A549 (cell line): ENCODE measurements around the gene PPP1R12C. TPM values are rescaled to one million over a fixed set of nuclear protein-coding genes. Genes with fewer than 3 reads are reported as not detected.

Experiments
- ATAC-seq, 2 experiments: fragments of 200-7000 bp in 1 of 2; fragments of >200 bp in 1 of 2; cut with Nextera tagmentation in 1 of 2; cut with Tn5 transposase in 1 of 2; 3 replicates each; pipeline versions ENCODE4 v1.8.0 to v1.9.1; 2018 to 2020; ENCODE audit warnings: mild to moderate bottlenecking in 1 of 2, moderate library complexity in 1 of 2
- CTCF ChIA-PET: fragments of 300-600 bp; sonication (Branson Sonifier 250); formaldehyde crosslinking; extraction: SDS; loops from one replicate; lab custom pipeline; 2021; ENCODE audit warnings: antibody characterized with exemption, inconsistent platforms; lab: Yijun Ruan, JAX
- POLR2A ChIA-PET: fragments of 350-600 bp; formaldehyde crosslinking; extraction: SDS; loops from one replicate; lab custom pipeline; 2021; ENCODE audit warnings: antibody characterized with exemption, inconsistent platforms; lab: Yijun Ruan, JAX
- DNase-seq, 2 experiments: peaks; one replicate each; pipeline versions ENCODE4 v3.0.0 to v3.0.0-alpha.2; 2011 to 2016; ENCODE audit warnings: low read depth in 1 of 2, low spot score in 1 of 2
- FAIRE-seq: peaks from 2 replicates; lab custom pipeline; 2011; peaks lifted over from hg19 to GRCh38; lab: Jason Lieb, UNC
- H3K27ac ChIP-seq, 2 experiments: fragments of >200 bp; sonication (Bioruptor Twin); formaldehyde crosslinking; 3 replicates each; pipeline ENCODE4 v1.5.1; 2016 to 2017
- H3K4me1 ChIP-seq: fragments of >200 bp; sonication (Bioruptor Twin); formaldehyde crosslinking; 3 replicates; pipeline ENCODE4 v1.6.1; 2016
- H3K4me2 ChIP-seq: fragments of >200 bp; sonication (Bioruptor Twin); formaldehyde crosslinking; 3 replicates; pipeline ENCODE4 v1.6.1; 2016
- H3K4me3 ChIP-seq: fragments of >200 bp; sonication (Bioruptor Twin); formaldehyde crosslinking; 3 replicates; pipeline ENCODE4 v1.5.1; 2016
- H3K9me3 ChIP-seq: fragments of >200 bp; sonication (Bioruptor Twin); formaldehyde crosslinking; 3 replicates; pipeline ENCODE4 v1.6.1; 2016
- BHLHE40 ChIP-seq: IDR thresholded peaks from 2 replicates; pipeline ENCODE4 v1.6.1; 2012; ENCODE audit warnings: low read depth, low read length, inconsistent platforms
- E2F6 ChIP-seq: IDR thresholded peaks from 2 replicates; pipeline ENCODE4 v1.6.1; 2012; ENCODE audit warnings: low read depth, borderline replicate concordance
- EHMT2 ChIP-seq: fragments of 200-600 bp; sonication (generic); IDR thresholded peaks from 2 replicates; pipeline ENCODE4 v1.6.1; 2016; ENCODE audit warnings: antibody characterized with exemption, low read depth, mild to moderate bottlenecking, moderate library complexity
- FOSB ChIP-seq: fragments of 250-450 bp; sonication (Bioruptor Pico); IDR thresholded peaks from 2 replicates; pipeline ENCODE4 v1.5.0; 2020; ENCODE audit warnings: mild to moderate bottlenecking, moderate library complexity
- FOSL2 ChIP-seq, 2 experiments: fragments of 450-650 bp in 1 of 2; fragments of >200 bp in 1 of 2; sonication (Bioruptor Twin) in 1 of 2; formaldehyde crosslinking; IDR thresholded peaks; 2 replicates each; pipeline versions ENCODE4 v1.5.0 to v1.6.1; 2016 to 2020; ENCODE audit warnings: mild to moderate bottlenecking in 1 of 2, moderate library complexity in 1 of 2
- GATA3 ChIP-seq: IDR thresholded peaks from 2 replicates; pipeline ENCODE4 v1.6.1; 2012; ENCODE audit warnings: borderline replicate concordance
- HEYL ChIP-seq: fragments of 250-450 bp; sonication (Bioruptor Pico); IDR thresholded peaks from 2 replicates; pipeline ENCODE4 v1.8.0; 2021; ENCODE audit warnings: mild to moderate bottlenecking, moderate library complexity
- HOXB13 ChIP-seq: fragments of 250-450 bp; sonication (Bioruptor Pico); IDR thresholded peaks from 2 replicates; pipeline ENCODE4 v1.5.0; 2020; ENCODE audit warnings: low read depth, mild to moderate bottlenecking, moderate library complexity
- JUNB ChIP-seq: fragments of >200 bp; sonication (Bioruptor Twin); formaldehyde crosslinking; IDR thresholded peaks from 2 replicates; pipeline ENCODE4 v1.6.1; 2016
- KDM1A ChIP-seq: fragments of 200-600 bp; sonication (generic); IDR thresholded peaks from 2 replicates; pipeline ENCODE4 v1.6.1; 2016; ENCODE audit warnings: low read depth, mild to moderate bottlenecking
- MAFK ChIP-seq: fragments of 450-650 bp; IDR thresholded peaks from 2 replicates; pipeline ENCODE4 v1.6.1; 2014; ENCODE audit not compliant: partially characterized antibody
- NFE2L2 ChIP-seq: fragments of 150-350 bp; conservative IDR thresholded peaks from 2 replicates; pipeline ENCODE4 v1.6.1; 2014; ENCODE audit warnings: low read length
- PHF8 ChIP-seq: fragments of 200-600 bp; sonication (generic); IDR thresholded peaks from 2 replicates; pipeline ENCODE4 v1.6.1; 2016; ENCODE audit warnings: low read depth, mild to moderate bottlenecking, antibody characterized with exemption, moderate library complexity, borderline replicate concordance
- RAD21 ChIP-seq, 2 experiments: fragments of >200 bp in 1 of 2; sonication (Bioruptor Twin) in 1 of 2; formaldehyde crosslinking in 1 of 2; IDR thresholded peaks in 1 of 2; conservative IDR thresholded peaks in 1 of 2; 2 replicates in 1 of 2; 3 replicates in 1 of 2; pipeline ENCODE4 v1.6.1; 2012 to 2018; ENCODE audit warnings: inconsistent platforms in 1 of 2
- RNF2 ChIP-seq: fragments of 200-600 bp; sonication (generic); IDR thresholded peaks from 2 replicates; pipeline ENCODE4 v1.6.1; 2016; ENCODE audit warnings: low read depth, mild to moderate bottlenecking, antibody characterized with exemption, moderate library complexity, borderline replicate concordance
- SREBF2 ChIP-seq: fragments of 450-650 bp; IDR thresholded peaks from 2 replicates; pipeline ENCODE4 v1.6.1; 2014; ENCODE audit warnings: mild to moderate bottlenecking, moderate library complexity
- ZFP36 ChIP-seq: fragments of 450-650 bp; IDR thresholded peaks from 2 replicates; pipeline ENCODE4 v1.6.1; 2014; ENCODE audit warnings: borderline replicate concordance; ENCODE audit not compliant: partially characterized antibody
- ZSCAN20 ChIP-seq: fragments of 250-450 bp; sonication (Bioruptor Pico); IDR thresholded peaks from 2 replicates; pipeline ENCODE4 v1.8.0; 2022; ENCODE audit warnings: mild to moderate bottlenecking, moderate library complexity
- whole genome bisulfite sequencing: methylation state at CpG from one replicate; pipeline ENCODE4 v1.1.6; 2017; ENCODE audit errors: missing lambda C conversion rate; 5-methylcytosine and 5-hydroxymethylcytosine counted together
- polyA plus RNA-seq, 4 experiments: library from polyadenylated mRNA; depleted of rRNA in 3 of 4; stranded (reverse); fragments of >200 nt; fragmentation: RNase III in 1 of 4; extraction: RNeasy Plus Mini Kit Qiagen cat#74134 plus additional on column Dnase treatment in 1 of 4; gene quantifications; 2 replicates in 3 of 4; 3 replicates in 1 of 4; pipeline ENCODE4 v1.2.3, GENCODE V29; 2011 to 2017
- small RNA-seq, 6 experiments: library from RNA; depleted of rRNA; stranded (forward); fragments of <200 nt; gene quantifications; one replicate each; pipeline ENCODE3, GENCODE V24; 2012

PPP1R12C gene
- polyA plus RNA-seq, 2 of the 4 experiments (the other 2 are of a cell fraction), result 22.0 to 70.3 TPM

- ATAC-seq, result no peak
- H3K27ac ChIP-seq, result no peak overlapping the region
- FAIRE-seq, result no peak
- H3K4me1 ChIP-seq, result no peaks in the 10 kb centered on the region
- H3K9me3 ChIP-seq, result no peaks in the 10 kb centered on the region
- DNase-seq, result no peak
- ChIA-PET POLR2A (no interaction called here), CTCF (no interaction called here)
- no peak overlapping the region for H3K4me3 ChIP-seq
- 96% methylated on average over 10 of the region's 10 CpGs for WGBS
- no peak overlapping the region for H3K4me2 ChIP-seq
- no peak for TF ChIP-seq FOSB
- no peak for TF ChIP-seq KDM1A
- no peak for TF ChIP-seq HOXB13 (CRISPR knock-in tag)
- no peak for TF ChIP-seq PHF8
- no peak for TF ChIP-seq RAD21 (conservative IDR thresholded peaks at IDR 0.05 in 1 of 2, IDR thresholded peaks at IDR 0.05 in 1 of 2)
- no peak for TF ChIP-seq E2F6
- no peak for TF ChIP-seq NFE2L2
- TF ChIP-seq BHLHE40, result no peak
- TF ChIP-seq ZFP36, result no peak
- TF ChIP-seq ZSCAN20 (CRISPR knock-in tag), result no peak
- no peak for TF ChIP-seq SREBF2
- no peak for TF ChIP-seq GATA3
- TF ChIP-seq RNF2, result no peak
- no peak for TF ChIP-seq EHMT2
- TF ChIP-seq JUNB, result no peak
- no peak for TF ChIP-seq FOSL2 (IDR thresholded peaks at IDR 0.05)
- TF ChIP-seq FOSL2 (CRISPR knock-in tag; IDR thresholded peaks at IDR 0.05), result no peak
- TF ChIP-seq HEYL (CRISPR knock-in tag), result no peak
- TF ChIP-seq MAFK, result no peak
- TF ChIP-seq, all 56 proteins: peak for 0
Observed at GRCh38 chr19:55041244-55041626, 76.2 kb downstream of the PPP1R12C start.

Small RNA genes within 50 kb of the gene (small RNA-seq; reads per million reads assigned to genes)
- 0 reads per million in 6 experiments for gene MIR7975
- gene RF01210, result 0 to 0.29 (median 0) reads per million in 6 experiments

Other genes with a start within 250 kb of the PPP1R12C start
- not detected in 2 replicates for gene FCAR, start 243.4 kb downstream of the PPP1R12C start, polyA plus RNA-seq (2011; rRNA removed)
- gene FCAR, start 243.4 kb downstream of the PPP1R12C start, polyA plus RNA-seq (2017; fragmentation: RNase III; extraction: RNeasy Plus Mini Kit Qiagen cat#74134 plus additional on column Dnase treatment), result not detected in 3 replicates
- not detected in 2 replicates for gene NCR1, start 211.5 kb downstream of the PPP1R12C start, polyA plus RNA-seq (2011; rRNA removed)
- gene NCR1, start 211.5 kb downstream of the PPP1R12C start, polyA plus RNA-seq (2017; fragmentation: RNase III; extraction: RNeasy Plus Mini Kit Qiagen cat#74134 plus additional on column Dnase treatment), result not detected in 3 replicates
- gene NLRP7, start 170.1 kb downstream of the PPP1R12C start, polyA plus RNA-seq (2011; rRNA removed), result not detected in 2 replicates
- not detected in 3 replicates for gene NLRP7, start 170.1 kb downstream of the PPP1R12C start, polyA plus RNA-seq (2017; fragmentation: RNase III; extraction: RNeasy Plus Mini Kit Qiagen cat#74134 plus additional on column Dnase treatment)
- gene NLRP2, start 151.3 kb downstream of the PPP1R12C start, polyA plus RNA-seq (2011; rRNA removed), result 53.3 and 83.2 TPM in 2 replicates
- gene NLRP2, start 151.3 kb downstream of the PPP1R12C start, polyA plus RNA-seq (2017; fragmentation: RNase III; extraction: RNeasy Plus Mini Kit Qiagen cat#74134 plus additional on column Dnase treatment), result 37.2 to 40.8 TPM (median 38.8 TPM) in 3 replicates
- 0.08 and 0.17 TPM in 2 replicates for gene GP6, start 79.4 kb downstream of the PPP1R12C start, polyA plus RNA-seq (2011; rRNA removed)
- 0.08 to 0.12 TPM in 2 of 3 replicates, not detected in the other for gene GP6, start 79.4 kb downstream of the PPP1R12C start, polyA plus RNA-seq (2017; fragmentation: RNase III; extraction: RNeasy Plus Mini Kit Qiagen cat#74134 plus additional on column Dnase treatment)
- gene RDH13, start 54.5 kb downstream of the PPP1R12C start, polyA plus RNA-seq (2011; rRNA removed), result 10.6 and 10.7 TPM in 2 replicates
- 11.3 to 13.0 TPM (median 12.8 TPM) in 3 replicates for gene RDH13, start 54.5 kb downstream of the PPP1R12C start, polyA plus RNA-seq (2017; fragmentation: RNase III; extraction: RNeasy Plus Mini Kit Qiagen cat#74134 plus additional on column Dnase treatment)
- 3.8 and 5.3 TPM in 2 replicates for gene EPS8L1, start 41.8 kb downstream of the PPP1R12C start, polyA plus RNA-seq (2011; rRNA removed)
- gene EPS8L1, start 41.8 kb downstream of the PPP1R12C start, polyA plus RNA-seq (2017; fragmentation: RNase III; extraction: RNeasy Plus Mini Kit Qiagen cat#74134 plus additional on column Dnase treatment), result 3.5 to 3.8 TPM (median 3.7 TPM) in 3 replicates
- 73.0 and 140 TPM in 2 replicates for gene TNNT1, start 31.6 kb upstream of the PPP1R12C start, polyA plus RNA-seq (2011; rRNA removed)
- 118 to 155 TPM (median 155 TPM) in 3 replicates for gene TNNT1, start 31.6 kb upstream of the PPP1R12C start, polyA plus RNA-seq (2017; fragmentation: RNase III; extraction: RNeasy Plus Mini Kit Qiagen cat#74134 plus additional on column Dnase treatment)
- gene TNNI3, start 40.1 kb upstream of the PPP1R12C start, polyA plus RNA-seq (2011; rRNA removed), result 4.0 and 7.8 TPM in 2 replicates
- gene TNNI3, start 40.1 kb upstream of the PPP1R12C start, polyA plus RNA-seq (2017; fragmentation: RNase III; extraction: RNeasy Plus Mini Kit Qiagen cat#74134 plus additional on column Dnase treatment), result 6.2 to 7.2 TPM (median 6.5 TPM) in 3 replicates
- gene DNAAF3, start 49.0 kb upstream of the PPP1R12C start, polyA plus RNA-seq (2011; rRNA removed), result 3.1 and 4.0 TPM in 2 replicates
- gene DNAAF3, start 49.0 kb upstream of the PPP1R12C start, polyA plus RNA-seq (2017; fragmentation: RNase III; extraction: RNeasy Plus Mini Kit Qiagen cat#74134 plus additional on column Dnase treatment), result 3.7 to 5.4 TPM (median 5.3 TPM) in 3 replicates
- gene SYT5, start 62.7 kb upstream of the PPP1R12C start, polyA plus RNA-seq (2011; rRNA removed), result 0.23 and 0.69 TPM in 2 replicates
- 0.43 to 0.65 TPM (median 0.63 TPM) in 3 replicates for gene SYT5, start 62.7 kb upstream of the PPP1R12C start, polyA plus RNA-seq (2017; fragmentation: RNase III; extraction: RNeasy Plus Mini Kit Qiagen cat#74134 plus additional on column Dnase treatment)
- gene PTPRH, start 91.9 kb upstream of the PPP1R12C start, polyA plus RNA-seq (2011; rRNA removed), result 4.2 and 5.4 TPM in 2 replicates
- gene PTPRH, start 91.9 kb upstream of the PPP1R12C start, polyA plus RNA-seq (2017; fragmentation: RNase III; extraction: RNeasy Plus Mini Kit Qiagen cat#74134 plus additional on column Dnase treatment), result 1.5 to 1.8 TPM (median 1.6 TPM) in 3 replicates
- gene TMEM86B, start 111.1 kb upstream of the PPP1R12C start, polyA plus RNA-seq (2011; rRNA removed), result 1.6 TPM in 2 replicates
- 2.8 to 3.4 TPM (median 3.2 TPM) in 3 replicates for gene TMEM86B, start 111.1 kb upstream of the PPP1R12C start, polyA plus RNA-seq (2017; fragmentation: RNase III; extraction: RNeasy Plus Mini Kit Qiagen cat#74134 plus additional on column Dnase treatment)
- 42.9 and 44.6 TPM in 2 replicates for gene PPP6R1, start 141.4 kb upstream of the PPP1R12C start, polyA plus RNA-seq (2011; rRNA removed)
- gene PPP6R1, start 141.4 kb upstream of the PPP1R12C start, polyA plus RNA-seq (2017; fragmentation: RNase III; extraction: RNeasy Plus Mini Kit Qiagen cat#74134 plus additional on column Dnase treatment), result 72.9 to 78.0 TPM (median 76.2 TPM) in 3 replicates
- 52.1 and 55.3 TPM in 2 replicates for gene HSPBP1, start 162.5 kb upstream of the PPP1R12C start, polyA plus RNA-seq (2011; rRNA removed)
- gene HSPBP1, start 162.5 kb upstream of the PPP1R12C start, polyA plus RNA-seq (2017; fragmentation: RNase III; extraction: RNeasy Plus Mini Kit Qiagen cat#74134 plus additional on column Dnase treatment), result 121 to 127 TPM (median 123 TPM) in 3 replicates
- gene BRSK1, start 166.4 kb upstream of the PPP1R12C start, polyA plus RNA-seq (2011; rRNA removed), result 5.5 and 6.6 TPM in 2 replicates
- 5.0 to 6.1 TPM (median 5.4 TPM) in 3 replicates for gene BRSK1, start 166.4 kb upstream of the PPP1R12C start, polyA plus RNA-seq (2017; fragmentation: RNase III; extraction: RNeasy Plus Mini Kit Qiagen cat#74134 plus additional on column Dnase treatment)
- 0.39 and 0.52 TPM in 2 replicates for gene TMEM150B, start 207.7 kb upstream of the PPP1R12C start, polyA plus RNA-seq (2011; rRNA removed)
- 0.26 to 0.45 TPM (median 0.26 TPM) in 3 replicates for gene TMEM150B, start 207.7 kb upstream of the PPP1R12C start, polyA plus RNA-seq (2017; fragmentation: RNase III; extraction: RNeasy Plus Mini Kit Qiagen cat#74134 plus additional on column Dnase treatment)
- 6.6 and 9.5 TPM in 2 replicates for gene KMT5C, start 222.2 kb upstream of the PPP1R12C start, polyA plus RNA-seq (2011; rRNA removed)
- 11.8 to 17.2 TPM (median 15.2 TPM) in 3 replicates for gene KMT5C, start 222.2 kb upstream of the PPP1R12C start, polyA plus RNA-seq (2017; fragmentation: RNase III; extraction: RNeasy Plus Mini Kit Qiagen cat#74134 plus additional on column Dnase treatment)
- gene COX6B2, start 237.1 kb upstream of the PPP1R12C start, polyA plus RNA-seq (2011; rRNA removed), result 0.78 and 0.82 TPM in 2 replicates
- gene COX6B2, start 237.1 kb upstream of the PPP1R12C start, polyA plus RNA-seq (2017; fragmentation: RNase III; extraction: RNeasy Plus Mini Kit Qiagen cat#74134 plus additional on column Dnase treatment), result 3.1 to 6.4 TPM (median 3.9 TPM) in 3 replicates
- not detected in 2 replicates for gene GARIN5B, start 245.6 kb upstream of the PPP1R12C start, polyA plus RNA-seq (2011; rRNA removed)
- 0.05 TPM in 3 replicates for gene GARIN5B, start 245.6 kb upstream of the PPP1R12C start, polyA plus RNA-seq (2017; fragmentation: RNase III; extraction: RNeasy Plus Mini Kit Qiagen cat#74134 plus additional on column Dnase treatment)